GM20000 (cell line): ENCODE results near the gene AQP12B.

Source experiments
- DNase-seq: peaks from one replicate; pipeline ENCODE4 v3.0.0; 2012; ENCODE audit warnings: low spot score
- CTCF ChIP-seq: IDR thresholded peaks from 2 replicates; pipeline ENCODE4 v1.5.1; 2012; ENCODE audit warnings: mild to moderate bottlenecking, control low read depth; ENCODE audit errors: extremely low read depth, missing control alignments

Gene AQP12B

GRCh38 chr2:240711701-240712100 lies 29.0 kb upstream of the AQP12B start:
- no peak for TF ChIP-seq CTCF
- no peak for DNase-seq

GRCh38 chr2:240711296-240711695 lies 28.6 kb upstream of the AQP12B start:
- TF ChIP-seq CTCF, result no peak
- no peak for DNase-seq

GRCh38 chr2:240708457-240708856 lies 25.8 kb upstream of the AQP12B start:
- no peak for DNase-seq
- no peak for TF ChIP-seq CTCF

GRCh38 chr2:240707821-240708220 lies 25.1 kb upstream of the AQP12B start:
- no peak for TF ChIP-seq CTCF
- DNase-seq, result no peak

- TF ChIP-seq CTCF, result no peak
- DNase-seq, result no peak
These were observed 24.5 kb upstream of the AQP12B start for GRCh38 chr2:240707043-240707756.

- no peak for TF ChIP-seq CTCF
- no peak for DNase-seq
These were observed 22.6 kb upstream of the AQP12B start for GRCh38 chr2:240705204-240705791.

GRCh38 chr2:240704651-240705050 lies 22.0 kb upstream of the AQP12B start:
- DNase-seq, result no peak
- TF ChIP-seq CTCF, result no peak
